GM12875 (cell line): ENCODE results near the gene VWA7.

Experiments used
- H3K4me3 ChIP-seq: one replicate; pipeline ENCODE4 v1.5.1; 2011; ENCODE audit warnings: low read depth, low read length, control low read depth
- CTCF ChIP-seq: IDR thresholded peaks from 2 replicates; pipeline ENCODE4 v1.5.1; 2011; ENCODE audit warnings: low read depth, mild to moderate bottlenecking, control low read depth, inconsistent platforms, low read length, moderate library complexity, borderline replicate concordance; ENCODE audit not compliant: insufficient read depth

Gene VWA7

GRCh38 chr6:31784098-31784925 lies 7.2 kb upstream of the VWA7 start:
- no peak overlapping the region for H3K4me3 ChIP-seq
- TF ChIP-seq CTCF, result no peak

GRCh38 chr6:31782126-31782855 lies 5.2 kb upstream of the VWA7 start:
- TF ChIP-seq CTCF, result no peak
- H3K4me3 ChIP-seq, result no peak overlapping the region

GRCh38 chr6:31781244-31782125 lies 4.4 kb upstream of the VWA7 start:
- no peak overlapping the region for H3K4me3 ChIP-seq
- TF ChIP-seq CTCF, result no peak

- TF ChIP-seq CTCF, result no peak
- no peak overlapping the region for H3K4me3 ChIP-seq
Measured at GRCh38 chr6:31780507-31781243, 3.5 kb upstream of the VWA7 start.

GRCh38 chr6:31779908-31780307 lies 2.8 kb upstream of the VWA7 start:
- H3K4me3 ChIP-seq, result no peak overlapping the region
- TF ChIP-seq CTCF, result no peak
